ENCODE measurements around the gene SLC37A1. TPM values are rescaled to one million over a fixed set of nuclear protein-coding genes. Genes with fewer than 3 reads are reported as not detected.

The SLC37A1 gene
- total RNA-seq, 1 donor from 2014 or later = 13.5 TPM

DNA sequence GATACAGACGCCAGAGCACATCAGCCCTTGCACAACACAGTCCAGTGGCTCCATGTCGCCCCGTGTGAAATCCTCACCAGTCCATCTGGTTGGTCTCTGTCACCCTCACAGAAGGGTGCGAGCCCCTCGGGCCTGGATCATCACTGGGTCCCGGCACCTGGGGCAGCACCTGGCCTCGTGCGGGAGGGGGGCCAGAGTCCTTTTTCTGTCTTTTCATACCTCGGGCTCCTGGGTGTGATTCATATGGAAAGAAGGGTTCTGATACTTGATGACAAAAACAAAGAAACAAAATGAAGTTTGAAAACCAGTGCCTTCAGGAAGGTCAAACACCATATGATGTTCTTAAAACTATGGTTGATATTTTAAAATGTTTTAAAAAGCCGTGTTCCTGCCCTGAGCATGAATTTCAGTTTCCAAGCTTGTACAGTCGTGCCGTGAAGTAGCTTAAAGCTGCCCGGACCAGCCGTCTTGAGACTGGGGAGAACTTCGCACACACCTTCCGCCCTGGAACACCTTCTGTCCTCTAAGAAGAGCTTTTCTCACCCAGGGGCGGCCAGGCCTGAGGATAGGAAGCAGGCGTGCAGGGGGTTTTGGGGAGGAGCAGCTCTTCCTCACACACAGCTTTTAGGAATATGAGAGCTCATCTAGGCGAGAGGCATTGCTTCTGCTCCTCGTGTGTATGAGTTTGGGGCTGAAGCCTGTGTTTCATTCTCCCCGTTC, 35.2 kb downstream of the SLC37A1 start:
- Mint-ChIP-seq H3K27me3 (ENCODE audit: unreplicated experiment) (no peaks in the 10 kb centered on the region), H3K36me3 (ENCODE audit: unreplicated experiment) (peaks cover 22% of the 10 kb centered on the region), H3K4me1 (ENCODE audit: unreplicated experiment) (peaks cover 7% of the 10 kb centered on the region), H3K9me3 (ENCODE audit: unreplicated experiment) (no peaks in the 10 kb centered on the region), H3K4me3 (ENCODE audit: unreplicated experiment) (no peak overlapping the region), H3K27ac (ENCODE audit: unreplicated experiment) (no peak overlapping the region)
- no peak for TF ChIP-seq CTCF (IDR thresholded peaks at IDR 0.05)
- no peak for DNase-seq (ENCODE audit: extremely low spot score, unreplicated experiment)

GRCh38 chr21:42550817-42551216, 37.2 kb downstream of the SLC37A1 start:
- H3K36me3 Mint-ChIP-seq (ENCODE audit: unreplicated experiment) = peaks cover 17% of the 10 kb centered on the region
- H3K4me1 Mint-ChIP-seq (ENCODE audit: unreplicated experiment) = no peaks in the 10 kb centered on the region
- no peaks in the 10 kb centered on the region for H3K27me3 Mint-ChIP-seq (ENCODE audit: unreplicated experiment)
- no peaks in the 10 kb centered on the region for H3K9me3 Mint-ChIP-seq (ENCODE audit: unreplicated experiment)
- H3K4me3 Mint-ChIP-seq (ENCODE audit: unreplicated experiment) = no peak overlapping the region
- DNase-seq (ENCODE audit: extremely low spot score, unreplicated experiment) = no peak
- TF ChIP-seq CTCF (IDR thresholded peaks at IDR 0.05) = no peak
- no peak overlapping the region for H3K27ac Mint-ChIP-seq (ENCODE audit: unreplicated experiment)

GRCh38 chr21:42552407-42553336, 39.0 kb downstream of the SLC37A1 start:
- H3K4me1 Mint-ChIP-seq (ENCODE audit: unreplicated experiment) = peaks cover 8% of the 10 kb centered on the region
- peaks cover 13% of the 10 kb centered on the region for H3K36me3 Mint-ChIP-seq (ENCODE audit: unreplicated experiment)
- H3K27me3 Mint-ChIP-seq (ENCODE audit: unreplicated experiment) = no peaks in the 10 kb centered on the region
- no peak for DNase-seq (ENCODE audit: extremely low spot score, unreplicated experiment)
- no peak for TF ChIP-seq CTCF (IDR thresholded peaks at IDR 0.05)
- no peak overlapping the region for H3K4me3 Mint-ChIP-seq (ENCODE audit: unreplicated experiment)
- H3K27ac Mint-ChIP-seq (ENCODE audit: unreplicated experiment) = no peak overlapping the region
- H3K9me3 Mint-ChIP-seq (ENCODE audit: unreplicated experiment) = no peaks in the 10 kb centered on the region

DNA sequence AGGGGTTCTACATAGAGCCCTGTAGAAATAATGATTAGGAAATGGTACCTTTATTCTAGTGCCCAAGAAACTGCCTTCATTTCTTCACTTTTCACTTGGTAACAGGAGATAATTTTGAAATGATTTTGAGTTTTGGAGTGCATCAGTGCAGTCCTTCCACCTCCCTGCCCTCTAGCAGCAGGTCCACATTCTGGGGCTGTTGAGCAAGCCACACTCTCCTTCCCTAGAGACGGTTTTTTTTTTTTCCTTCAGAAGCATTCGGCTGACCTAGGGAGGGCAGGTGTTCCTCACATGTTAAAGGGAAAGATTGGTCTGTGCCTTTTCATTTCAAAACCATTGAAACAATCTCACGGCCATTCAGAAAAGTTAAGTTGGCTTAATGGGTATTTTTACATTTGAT, 39.8 kb downstream of the SLC37A1 start:
- no peaks in the 10 kb centered on the region for H3K27me3 Mint-ChIP-seq (ENCODE audit: unreplicated experiment)
- no peak for DNase-seq (ENCODE audit: extremely low spot score, unreplicated experiment)
- H3K9me3 Mint-ChIP-seq (ENCODE audit: unreplicated experiment) = no peaks in the 10 kb centered on the region
- peaks cover 9% of the 10 kb centered on the region for H3K36me3 Mint-ChIP-seq (ENCODE audit: unreplicated experiment)
- H3K4me3 Mint-ChIP-seq (ENCODE audit: unreplicated experiment) = no peak overlapping the region
- TF ChIP-seq CTCF (IDR thresholded peaks at IDR 0.05) = no peak
- peaks cover 8% of the 10 kb centered on the region for H3K4me1 Mint-ChIP-seq (ENCODE audit: unreplicated experiment)
- no peak overlapping the region for H3K27ac Mint-ChIP-seq (ENCODE audit: unreplicated experiment)

Measured in osteocyte (in vitro differentiated cells).